MCF 10A (cell line): ENCODE data around the gene STAMBP. TPM values are rescaled to one million over a fixed set of nuclear protein-coding genes. Genes with fewer than 3 reads are reported as not detected.

Source experiments
- BruUV-seq: library from RNA; stranded (reverse); fragments of 400-500 nt; replicated peaks from 2 replicates; lab custom pipeline; 2021; lab: Mats Ljungman, UMichigan
- CTCF ChIA-PET: fragments of 300-600 bp; sonication (Branson Sonifier 250); formaldehyde crosslinking; extraction: SDS; loops from one replicate; lab custom pipeline; 2021; ENCODE audit warnings: antibody characterized with exemption, inconsistent platforms; lab: Yijun Ruan, JAX
- POLR2A ChIA-PET: fragments of 300-600, 350-650 bp; sonication (Branson Sonifier 250); formaldehyde crosslinking; extraction: SDS; loops from one replicate; lab custom pipeline; 2020; ENCODE audit warnings: antibody characterized with exemption, inconsistent platforms; lab: Yijun Ruan, JAX
- DNase-seq: peaks from one replicate; pipeline ENCODE4 v3.0.0-alpha.2; 2018; ENCODE audit not compliant: unreplicated experiment
- H3K27ac Mint-ChIP-seq: one replicate; pipeline ENCODE4 v1.8.0; 2022; ENCODE audit warnings: mild to moderate bottlenecking, low read depth, mixed read lengths; ENCODE audit not compliant: unreplicated experiment
- H3K27me3 Mint-ChIP-seq: one replicate; pipeline ENCODE4 v1.8.0; 2022; ENCODE audit warnings: mixed read lengths; ENCODE audit not compliant: insufficient read depth, unreplicated experiment
- H3K36me3 Mint-ChIP-seq: one replicate; pipeline ENCODE4 v1.8.0; 2022; ENCODE audit warnings: mild to moderate bottlenecking, moderate library complexity, mixed read lengths; ENCODE audit not compliant: insufficient read depth, unreplicated experiment
- H3K4me1 Mint-ChIP-seq: one replicate; pipeline ENCODE4 v1.8.0; 2022; ENCODE audit warnings: mixed read lengths; ENCODE audit not compliant: insufficient read depth, unreplicated experiment
- H3K4me3 Mint-ChIP-seq: one replicate; pipeline ENCODE4 v1.8.0; 2022; ENCODE audit warnings: mild to moderate bottlenecking, moderate library complexity, mixed read lengths; ENCODE audit not compliant: unreplicated experiment
- H3K9me3 Mint-ChIP-seq: one replicate; pipeline ENCODE4 v1.8.0; 2022; ENCODE audit warnings: mixed read lengths; ENCODE audit not compliant: unreplicated experiment
- CTCF ChIP-seq: fragments of 200-600 bp; IDR thresholded peaks from one replicate; pipeline ENCODE4 v1.8.0; 2022; ENCODE audit warnings: antibody characterized with exemption, mild to moderate bottlenecking; ENCODE audit not compliant: unreplicated experiment
- intact Hi-C: fragments of 100-400 bp; cut with micrococcal nuclease; formaldehyde crosslinking; loops from 2 replicates; pipeline ENCODE4 v1.14.1; 2022
- total RNA-seq: library from RNA; stranded (reverse); gene quantifications from 2 replicates; pipeline ENCODE4 v1.2.3, GENCODE V29; 2022

The STAMBP gene
- total RNA-seq, 1 experiment from 2014 or later: 66.3 TPM

GRCh38 chr2:73811878-73812277, 16.9 kb upstream of the STAMBP start:
- POLR2A ChIA-PET: interaction anchor here (0.7 kb wide), 1 partner anchor 335 kb away, joined by 5 read pairs; no protein-coding TSS in a partner anchor
- CTCF ChIA-PET: interaction anchor here (0.7 to 1.7 kb wide), 3 partner anchors 9 to 268 kb away, joined by 3 to 5 read pairs (median 5); no protein-coding TSS in a partner anchor
- intact Hi-C loops: no loop called here
- Mint-ChIP-seq H3K27ac (no peak overlapping the region), H3K4me3 (no peak overlapping the region), H3K27me3 (no peaks in the 10 kb centered on the region), H3K36me3 (no peaks in the 10 kb centered on the region), H3K9me3 (no peaks in the 10 kb centered on the region), H3K4me1 (no peaks in the 10 kb centered on the region)
- DNase-seq: no peak
- no TSS peak for BruUV-seq
- TF ChIP-seq CTCF: no peak

- intact Hi-C loops: no loop called here
- no peaks in the 10 kb centered on the region for H3K36me3 Mint-ChIP-seq
- no peaks in the 10 kb centered on the region for H3K9me3 Mint-ChIP-seq
- POLR2A ChIA-PET: interaction anchor here (0.7 kb wide), 1 partner anchor 335 kb away, joined by 5 read pairs; no protein-coding TSS in a partner anchor
- no peak for DNase-seq
- no peaks in the 10 kb centered on the region for H3K27me3 Mint-ChIP-seq
- BruUV-seq: no TSS peak
- no peak overlapping the region for H3K27ac Mint-ChIP-seq
- CTCF ChIA-PET: interaction anchor here (0.9 to 1.7 kb wide), 2 partner anchors 15 to 523 kb away, joined by 4 to 5 read pairs; no protein-coding TSS in a partner anchor
- no peak for TF ChIP-seq CTCF
- no peaks in the 10 kb centered on the region for H3K4me1 Mint-ChIP-seq
- H3K4me3 Mint-ChIP-seq: no peak overlapping the region
Measured at GRCh38 chr2:73812635-73813034, 16.1 kb upstream of the STAMBP start.

GRCh38 chr2:73818296-73818695, 10.5 kb upstream of the STAMBP start:
- TF ChIP-seq CTCF: no peak
- BruUV-seq: no TSS peak
- no peak for DNase-seq
- ChIA-PET POLR2A (interaction anchor here (0.9 kb wide), 1 partner anchor 302 kb away, joined by 3 read pairs; no protein-coding TSS in a partner anchor), CTCF (no interaction called here)
- no peak overlapping the region for H3K27ac Mint-ChIP-seq
- no peaks in the 10 kb centered on the region for H3K27me3 Mint-ChIP-seq
- H3K9me3 Mint-ChIP-seq: no peaks in the 10 kb centered on the region
- H3K4me1 Mint-ChIP-seq: no peaks in the 10 kb centered on the region
- no peaks in the 10 kb centered on the region for H3K36me3 Mint-ChIP-seq
- intact Hi-C loops: no loop called here
- H3K4me3 Mint-ChIP-seq: no peak overlapping the region

- H3K9me3 Mint-ChIP-seq: no peaks in the 10 kb centered on the region
- CTCF ChIA-PET: interaction anchor here (0.6 to 1.6 kb wide), 4 partner anchors 9 to 441 kb away, joined by 5 to 8 read pairs (median 6); no protein-coding TSS in a partner anchor
- BruUV-seq: no TSS peak
- H3K27ac Mint-ChIP-seq: no peak overlapping the region
- no peak overlapping the region for H3K4me3 Mint-ChIP-seq
- no peak for TF ChIP-seq CTCF
- H3K27me3 Mint-ChIP-seq: no peaks in the 10 kb centered on the region
- H3K4me1 Mint-ChIP-seq: no peaks in the 10 kb centered on the region
- no peaks in the 10 kb centered on the region for H3K36me3 Mint-ChIP-seq
- DNase-seq: no peak
- intact Hi-C loops: no loop called here
- POLR2A ChIA-PET: interaction anchor here (0.6 to 1.2 kb wide), 3 partner anchors 109 to 619 kb away, joined by 3 read pairs; no protein-coding TSS in a partner anchor
Measured at GRCh38 chr2:73821227-73821626, 7.5 kb upstream of the STAMBP start.
